WTC11 (cell line): ENCODE results near the gene MAP1LC3A. TPM values are rescaled to one million over a fixed set of nuclear protein-coding genes. Genes with fewer than 3 reads are reported as not detected.

Source experiments
- ATAC-seq: fragments of 200-7000 bp; cut with Tn5 transposase; 2 replicates; pipeline ENCODE4 v1.10.0; 2021; ENCODE audit warnings: mild to moderate bottlenecking, moderate library complexity
- CTCF ChIA-PET: fragments of 300-600 bp; sonication (Branson Sonifier 250); formaldehyde crosslinking; loops from one replicate; lab custom pipeline; 2021; ENCODE audit warnings: antibody characterized with exemption; lab: Charles Lee
- POLR2A ChIA-PET: fragments of 350-600 bp; sonication (Branson Sonifier 250); formaldehyde crosslinking; loops from one replicate; lab custom pipeline; 2021; ENCODE audit warnings: antibody characterized with exemption; lab: Charles Lee
- DNase-seq: peaks from one replicate; pipeline ENCODE4 v3.0.0; 2021; ENCODE audit warnings: low spot score
- H3K27ac Mint-ChIP-seq: 2 replicates; pipeline ENCODE4 v1.8.0; 2021; ENCODE audit warnings: mixed read lengths
- H3K27me3 Mint-ChIP-seq: 2 replicates; pipeline ENCODE4 v1.8.0; 2021; ENCODE audit warnings: low read depth, mild to moderate bottlenecking, moderate library complexity, mixed read lengths
- H3K36me3 Mint-ChIP-seq: 2 replicates; pipeline ENCODE4 v1.8.0; 2021; ENCODE audit warnings: mixed read lengths
- H3K4me1 Mint-ChIP-seq: 2 replicates; pipeline ENCODE4 v1.8.0; 2022; ENCODE audit warnings: mixed read lengths
- H3K4me3 Mint-ChIP-seq: 2 replicates; pipeline ENCODE4 v1.8.0; 2021; ENCODE audit warnings: mild to moderate bottlenecking, moderate library complexity, mixed read lengths
- H3K9me3 Mint-ChIP-seq: 2 replicates; pipeline ENCODE4 v1.8.0; 2021; ENCODE audit warnings: mixed read lengths
- AR ChIP-seq: fragments of 250-450 bp; sonication (Bioruptor Pico); IDR thresholded peaks from 2 replicates; pipeline ENCODE4 v1.9.0; 2021; ENCODE audit warnings: mild to moderate bottlenecking
- ARID4B ChIP-seq: sonication (generic); formaldehyde crosslinking; IDR thresholded peaks from 2 replicates; pipeline ENCODE4 v1.8.0; 2023; ENCODE audit warnings: missing genetic modification reagents, mild to moderate bottlenecking, borderline replicate concordance
- ATF2 ChIP-seq: sonication (generic); formaldehyde crosslinking; IDR thresholded peaks from 2 replicates; pipeline ENCODE4 v1.8.1; 2022; ENCODE audit warnings: low read depth, missing genetic modification reagents, borderline replicate concordance
- ATF3 ChIP-seq: sonication (generic); formaldehyde crosslinking; conservative IDR thresholded peaks from 2 replicates; pipeline ENCODE4 v1.8.1; 2022; ENCODE audit warnings: mild to moderate bottlenecking, missing genetic modification reagents
- ATF6 ChIP-seq: sonication (generic); formaldehyde crosslinking; IDR thresholded peaks from 2 replicates; pipeline ENCODE4 v1.8.1; 2023; ENCODE audit warnings: mild to moderate bottlenecking, missing genetic modification reagents
- E2F1 ChIP-seq: sonication (generic); formaldehyde crosslinking; IDR thresholded peaks from 2 replicates; pipeline ENCODE4 v1.8.0; 2022; ENCODE audit warnings: mild to moderate bottlenecking, missing genetic modification reagents
- FOXP1 ChIP-seq: sonication (generic); formaldehyde crosslinking; IDR thresholded peaks from 2 replicates; pipeline ENCODE4 v1.8.0; 2022; ENCODE audit warnings: missing genetic modification reagents, mild to moderate bottlenecking, moderate library complexity, borderline replicate concordance
- HMGXB4 ChIP-seq: sonication (generic); formaldehyde crosslinking; IDR thresholded peaks from 2 replicates; pipeline ENCODE4 v1.8.1; 2023; ENCODE audit warnings: mild to moderate bottlenecking, moderate library complexity, missing genetic modification reagents
- IRF1 ChIP-seq: sonication (generic); formaldehyde crosslinking; IDR thresholded peaks from 2 replicates; pipeline ENCODE4 v1.8.0; 2023; ENCODE audit warnings: missing genetic modification reagents
- JAZF1 ChIP-seq: fragments of 250-450 bp; sonication (Bioruptor Pico); IDR thresholded peaks from 2 replicates; pipeline ENCODE4 v1.9.0; 2021; ENCODE audit warnings: moderate library complexity, mild to moderate bottlenecking, inconsistent platforms
- NFATC4 ChIP-seq: fragments of 250-450 bp; sonication (Bioruptor Pico); IDR thresholded peaks from 2 replicates; pipeline ENCODE4 v1.9.0; 2021; ENCODE audit warnings: mild to moderate bottlenecking
- NFE2L1 ChIP-seq: sonication (generic); formaldehyde crosslinking; IDR thresholded peaks from 2 replicates; pipeline ENCODE4 v1.8.1; 2023; ENCODE audit warnings: missing genetic modification reagents
- SOX15 ChIP-seq: fragments of 250-450 bp; sonication (Bioruptor Pico); IDR thresholded peaks from 2 replicates; pipeline ENCODE4 v1.9.0; 2021; ENCODE audit warnings: mild to moderate bottlenecking
- SP1 ChIP-seq: sonication (generic); formaldehyde crosslinking; conservative IDR thresholded peaks from 2 replicates; pipeline ENCODE4 v1.8.1; 2022; ENCODE audit warnings: missing genetic modification reagents
- TCF7 ChIP-seq: sonication (generic); formaldehyde crosslinking; IDR thresholded peaks from 2 replicates; pipeline ENCODE4 v1.8.0; 2022; ENCODE audit warnings: mild to moderate bottlenecking, low read depth, missing genetic modification reagents, moderate library complexity
- TEAD4 ChIP-seq: sonication (generic); formaldehyde crosslinking; IDR thresholded peaks from 2 replicates; pipeline ENCODE4 v1.8.0; 2022; ENCODE audit warnings: mild to moderate bottlenecking, missing genetic modification reagents
- ZNF219 ChIP-seq: sonication (generic); formaldehyde crosslinking; IDR thresholded peaks from 2 replicates; pipeline ENCODE4 v1.8.0; 2023; ENCODE audit warnings: missing genetic modification reagents, mild to moderate bottlenecking, borderline replicate concordance
- ZNF416 ChIP-seq: fragments of 250-450 bp; sonication (Bioruptor Pico); IDR thresholded peaks from 2 replicates; pipeline ENCODE4 v1.9.0; 2021; ENCODE audit warnings: mild to moderate bottlenecking, inconsistent platforms
- ZNF423 ChIP-seq: fragments of 250-450 bp; sonication (Bioruptor Pico); IDR thresholded peaks from 2 replicates; pipeline ENCODE4 v2.1.2; 2022; ENCODE audit warnings: mild to moderate bottlenecking, moderate library complexity
- total RNA-seq: library from RNA; stranded (reverse); gene quantifications from 3 replicates; pipeline ENCODE4 v1.2.3, GENCODE V29; 2021

The MAP1LC3A gene
- total RNA-seq, 1 experiment from 2014 or later = 7.5 TPM

- TF ChIP-seq TEAD4 = no peak
- TF ChIP-seq ZNF219 (CRISPR knock-in tag) = no peak
- TF ChIP-seq FOXP1 (CRISPR knock-in tag) = no peak
- TF ChIP-seq IRF1 (CRISPR knock-in tag) = no peak
- TF ChIP-seq ZNF416 (CRISPR knock-in tag) = no peak
- no peak for TF ChIP-seq ARID4B (CRISPR knock-in tag)
- TF ChIP-seq ATF2 = no peak
- no peak for TF ChIP-seq SOX15 (CRISPR knock-in tag)
- TF ChIP-seq TCF7 (CRISPR knock-in tag) = no peak
- no peak for TF ChIP-seq NFATC4 (CRISPR knock-in tag)
- no peak for TF ChIP-seq JAZF1 (CRISPR knock-in tag)
- TF ChIP-seq ZNF423 (CRISPR knock-in tag) = no peak
- TF ChIP-seq, all 79 proteins: peak for 0
- ChIA-PET POLR2A (no interaction called here), CTCF (interaction anchor here (1.5 to 2.7 kb wide), 2 partner anchors 10 to 221 kb away, joined by 5 to 12 read pairs; no protein-coding TSS in a partner anchor)
- Mint-ChIP-seq H3K4me3 (no peak overlapping the region), H3K9me3 (no peaks in the 10 kb centered on the region), H3K36me3 (peaks cover 36% of the 10 kb centered on the region), H3K27ac (no peak overlapping the region), H3K27me3 (no peaks in the 10 kb centered on the region), H3K4me1 (no peaks in the 10 kb centered on the region)
- DNase-seq (no peak), ATAC-seq (no peak)
These were observed 25.8 kb upstream of the MAP1LC3A start for GRCh38 chr20:34532756-34533155.

GRCh38 chr20:34534391-34535165, 23.9 kb upstream of the MAP1LC3A start:
- DNase-seq (no peak), ATAC-seq (no peak)
- CTCF ChIA-PET = interaction anchor here (1.7 kb wide), 1 partner anchor 12 kb away, joined by 4 read pairs; no protein-coding TSS in a partner anchor
- POLR2A ChIA-PET = no interaction called here
- H3K36me3 Mint-ChIP-seq = peaks cover 26% of the 10 kb centered on the region
- no peak overlapping the region for H3K4me3 Mint-ChIP-seq
- H3K27me3 Mint-ChIP-seq = no peaks in the 10 kb centered on the region
- H3K9me3 Mint-ChIP-seq = no peaks in the 10 kb centered on the region
- no peaks in the 10 kb centered on the region for H3K4me1 Mint-ChIP-seq
- no peak overlapping the region for H3K27ac Mint-ChIP-seq
- TF ChIP-seq ZNF416 (CRISPR knock-in tag) = no peak
- TF ChIP-seq ATF6 (CRISPR knock-in tag) = no peak
- no peak for TF ChIP-seq ATF3 (CRISPR knock-in tag)
- no peak for TF ChIP-seq AR (CRISPR knock-in tag)
- TF ChIP-seq SP1 (CRISPR knock-in tag) = no peak
- no peak for TF ChIP-seq TCF7 (CRISPR knock-in tag)
- TF ChIP-seq HMGXB4 (CRISPR knock-in tag) = no peak
- TF ChIP-seq E2F1 = no peak
- no peak for TF ChIP-seq NFE2L1
